Neural crest cell (in vitro differentiated cells): Measurements from ENCODE around the gene CREG1. TPM values are rescaled to one million over a fixed set of nuclear protein-coding genes. Genes with fewer than 3 reads are reported as not detected.

Experiments
- DNase-seq: peaks from one replicate; pipeline ENCODE4 v3.0.0; 2021; ENCODE audit warnings: low read depth, mixed read lengths, low spot score
- H3K27ac Mint-ChIP-seq: one replicate; pipeline ENCODE4 v1.8.0; 2021; ENCODE audit warnings: mild to moderate bottlenecking, mixed read lengths; ENCODE audit not compliant: unreplicated experiment
- H3K27me3 Mint-ChIP-seq: 2 replicates; pipeline ENCODE4 v1.8.0; 2021; ENCODE audit warnings: low read depth, mild to moderate bottlenecking, mixed read lengths
- H3K36me3 Mint-ChIP-seq: 2 replicates; pipeline ENCODE4 v1.8.0; 2021; ENCODE audit warnings: low read depth, mild to moderate bottlenecking, mixed read lengths
- H3K4me1 Mint-ChIP-seq: 2 replicates; pipeline ENCODE4 v1.8.0; 2021; ENCODE audit warnings: mixed read lengths
- H3K4me3 Mint-ChIP-seq: one replicate; pipeline ENCODE4 v1.8.0; 2021; ENCODE audit warnings: mild to moderate bottlenecking, mixed read lengths
- H3K9me3 Mint-ChIP-seq: 2 replicates; pipeline ENCODE4 v1.8.0; 2021; ENCODE audit warnings: mixed read lengths
- CTCF ChIP-seq: fragments of 200-600 bp; sonication (generic); conservative IDR thresholded peaks from 2 replicates; pipeline ENCODE4 v1.5.0; 2021; ENCODE audit warnings: antibody characterized with exemption, mild to moderate bottlenecking
- total RNA-seq: library from RNA; stranded (reverse); gene quantifications from 2 replicates; pipeline ENCODE4 v1.2.1, GENCODE V29; 2021

CREG1 gene
- total RNA-seq, 1 donor from 2014 or later, result 24.1 TPM

DNA sequence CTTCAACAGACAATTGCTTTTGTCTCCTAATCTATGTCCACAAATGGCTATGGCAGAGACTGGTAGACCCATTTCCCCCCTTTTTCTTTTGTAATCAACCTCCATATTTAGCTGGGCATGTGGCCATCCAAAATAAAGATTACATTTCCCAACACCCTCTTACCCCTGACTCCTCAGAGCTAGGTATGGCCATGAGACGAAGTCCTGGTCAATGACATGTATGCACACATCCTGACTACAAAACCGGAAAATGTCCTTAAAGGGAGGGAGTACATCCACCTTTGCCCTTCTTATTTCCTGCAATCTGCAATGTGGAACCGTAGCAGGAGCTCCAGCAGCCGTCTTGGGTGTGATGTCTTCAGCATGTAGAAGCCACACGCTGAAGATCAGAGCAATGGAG is 40.3 kb upstream of the CREG1 start:
- no peaks in the 10 kb centered on the region for H3K4me1 Mint-ChIP-seq
- TF ChIP-seq CTCF, result no peak
- peaks cover 1% of the 10 kb centered on the region for H3K36me3 Mint-ChIP-seq
- DNase-seq, result no peak
- H3K27ac Mint-ChIP-seq, result no peak overlapping the region
- peaks cover 3% of the 10 kb centered on the region for H3K9me3 Mint-ChIP-seq
- H3K4me3 Mint-ChIP-seq, result no peak overlapping the region
- no peaks in the 10 kb centered on the region for H3K27me3 Mint-ChIP-seq

- Mint-ChIP-seq H3K9me3 (peaks cover 3% of the 10 kb centered on the region), H3K27ac (no peak overlapping the region), H3K4me3 (no peak overlapping the region), H3K27me3 (no peaks in the 10 kb centered on the region), H3K36me3 (no peaks in the 10 kb centered on the region), H3K4me1 (no peaks in the 10 kb centered on the region)
- no peak for TF ChIP-seq CTCF
- no peak for DNase-seq
These were observed 38.9 kb upstream of the CREG1 start for GRCh38 chr1:167592475-167592874.

DNA sequence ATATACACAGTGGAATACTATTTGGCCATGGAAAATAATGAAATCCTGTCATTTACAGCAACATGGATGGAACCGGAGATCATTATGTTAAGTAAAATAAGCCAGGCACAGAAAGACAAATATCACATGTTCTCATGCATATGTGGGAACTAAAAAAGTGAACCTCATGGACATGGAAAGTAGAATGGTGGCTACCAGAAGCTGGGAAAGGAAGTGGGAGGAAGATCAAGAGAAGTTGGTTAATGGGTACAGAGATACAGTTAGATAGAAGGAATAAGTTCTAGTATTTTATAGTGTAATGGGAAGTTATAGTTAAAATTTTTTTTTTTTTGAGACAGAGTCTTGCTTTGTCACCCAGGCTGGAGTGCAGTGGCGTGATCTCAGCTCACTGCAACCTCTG is 34.8 kb upstream of the CREG1 start:
- H3K27ac Mint-ChIP-seq, result no peak overlapping the region
- no peak overlapping the region for H3K4me3 Mint-ChIP-seq
- no peak for TF ChIP-seq CTCF
- H3K27me3 Mint-ChIP-seq, result no peaks in the 10 kb centered on the region
- H3K4me1 Mint-ChIP-seq, result no peaks in the 10 kb centered on the region
- DNase-seq, result no peak
- peaks cover 3% of the 10 kb centered on the region for H3K9me3 Mint-ChIP-seq
- H3K36me3 Mint-ChIP-seq, result no peaks in the 10 kb centered on the region

- Mint-ChIP-seq H3K4me1 (no peaks in the 10 kb centered on the region), H3K27ac (no peak overlapping the region), H3K27me3 (no peaks in the 10 kb centered on the region), H3K4me3 (no peak overlapping the region), H3K9me3 (peaks cover 3% of the 10 kb centered on the region), H3K36me3 (no peaks in the 10 kb centered on the region)
- TF ChIP-seq CTCF, result no peak
- DNase-seq, result no peak
These were observed 34.3 kb upstream of the CREG1 start for GRCh38 chr1:167587872-167588271.

- H3K9me3 Mint-ChIP-seq, result peaks cover 7% of the 10 kb centered on the region
- no peak for TF ChIP-seq CTCF
- H3K36me3 Mint-ChIP-seq, result no peaks in the 10 kb centered on the region
- H3K4me1 Mint-ChIP-seq, result no peaks in the 10 kb centered on the region
- no peaks in the 10 kb centered on the region for H3K27me3 Mint-ChIP-seq
- no peak overlapping the region for H3K27ac Mint-ChIP-seq
- no peak for DNase-seq
- H3K4me3 Mint-ChIP-seq, result no peak overlapping the region
These were observed 33.8 kb upstream of the CREG1 start for GRCh38 chr1:167587342-167587741.

DNA sequence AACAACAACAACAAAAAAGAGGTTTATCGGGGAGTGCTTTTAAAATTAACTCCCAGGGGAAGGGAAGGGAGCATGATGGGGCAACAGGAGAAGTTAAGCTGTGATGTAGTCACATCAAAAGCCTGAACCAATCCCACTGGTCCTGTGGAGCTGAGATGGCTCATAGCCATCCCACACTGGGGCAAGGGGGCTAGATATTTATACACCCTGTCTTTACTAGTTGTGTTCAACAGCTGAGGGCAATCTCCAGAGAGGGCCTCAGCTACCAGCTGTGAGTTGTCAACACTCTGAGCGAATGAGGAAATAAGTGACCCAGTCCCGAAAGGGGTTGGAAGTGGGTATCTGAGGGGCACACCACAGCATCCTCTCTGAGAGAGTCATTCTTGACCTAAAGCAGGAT is 31.0 kb upstream of the CREG1 start:
- Mint-ChIP-seq H3K27me3 (no peaks in the 10 kb centered on the region), H3K36me3 (no peaks in the 10 kb centered on the region), H3K4me3 (no peak overlapping the region), H3K27ac (no peak overlapping the region), H3K4me1 (no peaks in the 10 kb centered on the region), H3K9me3 (peaks cover 6% of the 10 kb centered on the region)
- DNase-seq, result no peak
- no peak for TF ChIP-seq CTCF
